ENCODE data around the gene EGLN3.

EGLN3 gene

GRCh38 chr14:33950320-33951182, at the start of gene EGLN3:
Gene EGLN3, minus strand, starts transcription at chr14:33951074. Its CDS starts 322 bp downstream, at chr14:33950752.
- peak; percentile 74 for DNase-seq (ENCODE audit: low spot score)
- in situ Hi-C loops (cut with MboI; ENCODE audit: low pct_unique_long_range_greater_than_20kb, low sequenced_read_pairs, unreplicated experiment): no loop called here
- TF ChIP-seq CTCF (IDR thresholded peaks at IDR 0.05; ENCODE audit: extremely low read depth, insufficient read depth, missing control alignments): no peak

- no peak for TF ChIP-seq CTCF (IDR thresholded peaks at IDR 0.05; ENCODE audit: extremely low read depth, insufficient read depth, missing control alignments)
- DNase-seq (ENCODE audit: low spot score): no peak
- in situ Hi-C loops (cut with MboI; ENCODE audit: low pct_unique_long_range_greater_than_20kb, low sequenced_read_pairs, unreplicated experiment): no loop called here
These were observed 49.5 kb upstream of the EGLN3 start for GRCh38 chr14:34000396-34000795.

GRCh38 chr14:33999771-34000291, 49.0 kb upstream of the EGLN3 start:
- in situ Hi-C loops (cut with MboI; ENCODE audit: low pct_unique_long_range_greater_than_20kb, low sequenced_read_pairs, unreplicated experiment): no loop called here
- DNase-seq (ENCODE audit: low spot score): no peak
- TF ChIP-seq CTCF (IDR thresholded peaks at IDR 0.05; ENCODE audit: extremely low read depth, insufficient read depth, missing control alignments): no peak

- no peak for TF ChIP-seq CTCF (IDR thresholded peaks at IDR 0.05; ENCODE audit: extremely low read depth, insufficient read depth, missing control alignments)
- in situ Hi-C loops (cut with MboI; ENCODE audit: low pct_unique_long_range_greater_than_20kb, low sequenced_read_pairs, unreplicated experiment): no loop called here
- DNase-seq (ENCODE audit: low spot score): no peak
These were observed 46.7 kb upstream of the EGLN3 start for GRCh38 chr14:33997611-33998010.

- in situ Hi-C loops (cut with MboI; ENCODE audit: low pct_unique_long_range_greater_than_20kb, low sequenced_read_pairs, unreplicated experiment): no loop called here
- no peak for DNase-seq (ENCODE audit: low spot score)
- TF ChIP-seq CTCF (IDR thresholded peaks at IDR 0.05; ENCODE audit: extremely low read depth, insufficient read depth, missing control alignments): no peak
These were observed 45.6 kb upstream of the EGLN3 start for GRCh38 chr14:33996462-33996861.

GRCh38 chr14:33993246-33993645, 42.4 kb upstream of the EGLN3 start:
- in situ Hi-C loops (cut with MboI; ENCODE audit: low pct_unique_long_range_greater_than_20kb, low sequenced_read_pairs, unreplicated experiment): no loop called here
- no peak for DNase-seq (ENCODE audit: low spot score)
- no peak for TF ChIP-seq CTCF (IDR thresholded peaks at IDR 0.05; ENCODE audit: extremely low read depth, insufficient read depth, missing control alignments)
